Measurements from ENCODE around the gene RNF166. TPM values are rescaled to one million over a fixed set of nuclear protein-coding genes. Genes with fewer than 3 reads are reported as not detected.

Gene RNF166
- total RNA-seq, 1 donor from 2014 or later = 14.2 TPM

- DNase-seq = peak; percentile 97
- peaks cover 48% of the 10 kb centered on the region for H3K4me1 ChIP-seq
- peak within 1 kb of the TSS; percentile 98 for H3K4me3 ChIP-seq
- intact Hi-C loops (cut with micrococcal nuclease) = no loop called here
- H3K36me3 ChIP-seq = peaks cover 4% of the 10 kb centered on the region
- H3K9me3 ChIP-seq (replicated peaks) = no peaks in the 10 kb centered on the region
- TF ChIP-seq, protein P1, sequence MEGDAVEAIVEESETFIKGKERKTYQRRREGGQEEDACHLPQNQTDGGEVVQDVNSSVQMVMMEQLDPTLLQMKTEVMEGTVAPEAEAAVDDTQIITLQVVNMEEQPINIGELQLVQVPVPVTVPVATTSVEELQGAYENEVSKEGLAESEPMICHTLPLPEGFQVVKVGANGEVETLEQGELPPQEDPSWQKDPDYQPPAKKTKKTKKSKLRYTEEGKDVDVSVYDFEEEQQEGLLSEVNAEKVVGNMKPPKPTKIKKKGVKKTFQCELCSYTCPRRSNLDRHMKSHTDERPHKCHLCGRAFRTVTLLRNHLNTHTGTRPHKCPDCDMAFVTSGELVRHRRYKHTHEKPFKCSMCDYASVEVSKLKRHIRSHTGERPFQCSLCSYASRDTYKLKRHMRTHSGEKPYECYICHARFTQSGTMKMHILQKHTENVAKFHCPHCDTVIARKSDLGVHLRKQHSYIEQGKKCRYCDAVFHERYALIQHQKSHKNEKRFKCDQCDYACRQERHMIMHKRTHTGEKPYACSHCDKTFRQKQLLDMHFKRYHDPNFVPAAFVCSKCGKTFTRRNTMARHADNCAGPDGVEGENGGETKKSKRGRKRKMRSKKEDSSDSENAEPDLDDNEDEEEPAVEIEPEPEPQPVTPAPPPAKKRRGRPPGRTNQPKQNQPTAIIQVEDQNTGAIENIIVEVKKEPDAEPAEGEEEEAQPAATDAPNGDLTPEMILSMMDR (IDR thresholded peaks at IDR 0.05; ENCODE audit: borderline replicate concordance) = no peak
- no peaks in the 10 kb centered on the region for H3K27me3 ChIP-seq (ENCODE audit: low read depth)
- H3K27ac ChIP-seq (replicated peaks) = peak within 1 kb of the TSS; percentile 90
These were observed 43.2 kb downstream of the RNF166 start, which contains the start of gene MVD for GRCh38 chr16:88662843-88663606. Gene MVD (minus strand): TSS chr16:88663091. CDS start chr16:88663080, 11 bp downstream.

- H3K36me3 ChIP-seq = peaks cover 7% of the 10 kb centered on the region
- peaks cover 43% of the 10 kb centered on the region for H3K4me1 ChIP-seq
- no peaks in the 10 kb centered on the region for H3K9me3 ChIP-seq (replicated peaks)
- DNase-seq = no peak
- peak overlapping the region; percentile 98 for H3K4me3 ChIP-seq
- intact Hi-C loops (cut with micrococcal nuclease) = no loop called here
- TF ChIP-seq, protein P1 (IDR thresholded peaks at IDR 0.05; ENCODE audit: borderline replicate concordance) = no peak
- no peaks in the 10 kb centered on the region for H3K27me3 ChIP-seq (ENCODE audit: low read depth)
- H3K27ac ChIP-seq (replicated peaks) = peak overlapping the region; percentile 90
These were observed 43.9 kb downstream of the RNF166 start for GRCh38 chr16:88662222-88662842.

GRCh38 chr16:88661468-88661867 lies 44.7 kb downstream of the RNF166 start:
- H3K27ac ChIP-seq (replicated peaks) = no peak overlapping the region
- H3K4me1 ChIP-seq = peaks cover 43% of the 10 kb centered on the region
- no peak for DNase-seq
- H3K27me3 ChIP-seq (ENCODE audit: low read depth) = no peaks in the 10 kb centered on the region
- H3K4me3 ChIP-seq = no peak overlapping the region
- H3K36me3 ChIP-seq = peaks cover 7% of the 10 kb centered on the region
- TF ChIP-seq, protein P1 (IDR thresholded peaks at IDR 0.05; ENCODE audit: borderline replicate concordance) = no peak
- intact Hi-C loops (cut with micrococcal nuclease) = no loop called here
- H3K9me3 ChIP-seq (replicated peaks) = no peaks in the 10 kb centered on the region

DNA sequence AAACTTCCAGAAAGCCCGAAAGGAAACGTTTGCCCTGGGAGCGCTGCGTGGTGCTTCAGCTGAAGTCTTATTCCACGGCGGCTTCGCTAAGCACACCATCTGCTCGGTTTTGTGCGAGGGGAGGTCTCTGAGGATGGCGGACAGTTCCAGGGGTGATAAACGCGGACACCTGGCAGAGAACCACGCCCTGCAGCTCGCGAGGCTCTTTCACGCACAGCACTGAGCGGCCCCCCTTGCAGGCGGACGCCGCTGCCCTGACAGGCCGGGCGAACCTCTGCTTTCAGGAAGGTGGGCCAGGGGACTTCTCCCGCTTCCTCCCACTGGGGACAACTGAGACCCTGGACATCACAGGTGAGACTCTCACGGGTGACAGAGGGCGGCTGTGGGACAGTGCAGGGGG lies 47.0 kb downstream of the RNF166 start:
- H3K4me3 ChIP-seq = no peak overlapping the region
- H3K36me3 ChIP-seq = peaks cover 30% of the 10 kb centered on the region
- peaks cover 26% of the 10 kb centered on the region for H3K4me1 ChIP-seq
- H3K27ac ChIP-seq (replicated peaks) = no peak overlapping the region
- H3K27me3 ChIP-seq (ENCODE audit: low read depth) = no peaks in the 10 kb centered on the region
- intact Hi-C loops (cut with micrococcal nuclease) = no loop called here
- no peaks in the 10 kb centered on the region for H3K9me3 ChIP-seq (replicated peaks)
- TF ChIP-seq, protein P1 (IDR thresholded peaks at IDR 0.05; ENCODE audit: borderline replicate concordance) = no peak
- DNase-seq = no peak

GRCh38 chr16:88658714-88659113 lies 47.5 kb downstream of the RNF166 start:
- DNase-seq = no peak
- peaks cover 34% of the 10 kb centered on the region for H3K36me3 ChIP-seq

More at GRCh38 chr16:88658714-88659113, 47.5 kb downstream of the RNF166 start:
- Histone ChIP-seq H3K4me1 (peaks cover 22% of the 10 kb centered on the region), H3K9me3 (replicated peaks) (no peaks in the 10 kb centered on the region), H3K4me3 (no peak overlapping the region), H3K27me3 (ENCODE audit: low read depth) (no peaks in the 10 kb centered on the region), H3K27ac (replicated peaks) (no peak overlapping the region)
- intact Hi-C loops (cut with micrococcal nuclease) = no loop called here
- TF ChIP-seq, protein P1 (IDR thresholded peaks at IDR 0.05; ENCODE audit: borderline replicate concordance) = no peak

Data from left ventricle myocardium inferior (tissue), 1 donor.